ENCODE data around the gene MSRB3.

- no peak for TF ChIP-seq CTCF (IDR thresholded peaks at IDR 0.05 in 8 of 11, conservative IDR thresholded peaks at IDR 0.05 in 3 of 11)
- no peak for TF ChIP-seq POLR2A (IDR thresholded peaks at IDR 0.05)
- no peak for TF ChIP-seq POLR2AphosphoS5 (IDR thresholded peaks at IDR 0.05)
Measured at GRCh38 chr12:65343801-65344200, 65.3 kb downstream of the MSRB3 start.
